WTC11 (cell line): ENCODE data around the gene IQGAP3. TPM values are rescaled to one million over a fixed set of nuclear protein-coding genes. Genes with fewer than 3 reads are reported as not detected.

Experiments
- ATAC-seq: fragments of 200-7000 bp; cut with Tn5 transposase; 2 replicates; pipeline ENCODE4 v1.10.0; 2021; ENCODE audit warnings: mild to moderate bottlenecking, moderate library complexity
- CTCF ChIA-PET: fragments of 300-600 bp; sonication (Branson Sonifier 250); formaldehyde crosslinking; loops from one replicate; lab custom pipeline; 2021; ENCODE audit warnings: antibody characterized with exemption; lab: Charles Lee
- POLR2A ChIA-PET: fragments of 350-600 bp; sonication (Branson Sonifier 250); formaldehyde crosslinking; loops from one replicate; lab custom pipeline; 2021; ENCODE audit warnings: antibody characterized with exemption; lab: Charles Lee
- DNase-seq: peaks from one replicate; pipeline ENCODE4 v3.0.0; 2021; ENCODE audit warnings: low spot score
- H3K27ac Mint-ChIP-seq: 2 replicates; pipeline ENCODE4 v1.8.0; 2021; ENCODE audit warnings: mixed read lengths
- H3K27me3 Mint-ChIP-seq: 2 replicates; pipeline ENCODE4 v1.8.0; 2021; ENCODE audit warnings: low read depth, mild to moderate bottlenecking, moderate library complexity, mixed read lengths
- H3K36me3 Mint-ChIP-seq: 2 replicates; pipeline ENCODE4 v1.8.0; 2021; ENCODE audit warnings: mixed read lengths
- H3K4me1 Mint-ChIP-seq: 2 replicates; pipeline ENCODE4 v1.8.0; 2022; ENCODE audit warnings: mixed read lengths
- H3K4me3 Mint-ChIP-seq: 2 replicates; pipeline ENCODE4 v1.8.0; 2021; ENCODE audit warnings: mild to moderate bottlenecking, moderate library complexity, mixed read lengths
- H3K9me3 Mint-ChIP-seq: 2 replicates; pipeline ENCODE4 v1.8.0; 2021; ENCODE audit warnings: mixed read lengths
- ATF2 ChIP-seq: sonication (generic); formaldehyde crosslinking; IDR thresholded peaks from 2 replicates; pipeline ENCODE4 v1.8.1; 2022; ENCODE audit warnings: low read depth, missing genetic modification reagents, borderline replicate concordance
- E2F4 ChIP-seq: sonication (generic); formaldehyde crosslinking; IDR thresholded peaks from 2 replicates; pipeline ENCODE4 v1.8.1; 2022; ENCODE audit warnings: low read depth, mild to moderate bottlenecking, moderate library complexity, missing genetic modification reagents, borderline replicate concordance
- GTF2I ChIP-seq: fragments of 250-450 bp; sonication (Bioruptor Pico); conservative IDR thresholded peaks from 2 replicates; pipeline ENCODE4 v1.4.0; 2021; ENCODE audit warnings: mild to moderate bottlenecking
- IRF1 ChIP-seq: sonication (generic); formaldehyde crosslinking; IDR thresholded peaks from 2 replicates; pipeline ENCODE4 v1.8.0; 2023; ENCODE audit warnings: missing genetic modification reagents
- JUN ChIP-seq: sonication (generic); formaldehyde crosslinking; IDR thresholded peaks from 2 replicates; pipeline ENCODE4 v1.8.0; 2023; ENCODE audit warnings: mild to moderate bottlenecking, missing genetic modification reagents
- MLX ChIP-seq: sonication (generic); formaldehyde crosslinking; IDR thresholded peaks from 2 replicates; pipeline ENCODE4 v1.8.1; 2023; ENCODE audit warnings: mild to moderate bottlenecking, missing genetic modification reagents, moderate library complexity
- MYBL2 ChIP-seq: sonication (generic); formaldehyde crosslinking; IDR thresholded peaks from 2 replicates; pipeline ENCODE4 v1.8.1; 2023; ENCODE audit warnings: mild to moderate bottlenecking, moderate library complexity, missing genetic modification reagents
- NFATC4 ChIP-seq: fragments of 250-450 bp; sonication (Bioruptor Pico); IDR thresholded peaks from 2 replicates; pipeline ENCODE4 v1.9.0; 2021; ENCODE audit warnings: mild to moderate bottlenecking
- NR3C1 ChIP-seq: sonication (generic); formaldehyde crosslinking; conservative IDR thresholded peaks from 2 replicates; pipeline ENCODE4 v1.8.1; 2023; ENCODE audit warnings: low read depth, mild to moderate bottlenecking, missing genetic modification reagents
- PREB ChIP-seq: sonication (generic); formaldehyde crosslinking; IDR thresholded peaks from 2 replicates; pipeline ENCODE4 v1.8.1; 2022; ENCODE audit warnings: mild to moderate bottlenecking, missing genetic modification reagents, moderate library complexity, borderline replicate concordance
- RELA ChIP-seq: sonication (generic); formaldehyde crosslinking; IDR thresholded peaks from 2 replicates; pipeline ENCODE4 v1.8.1; 2022; ENCODE audit warnings: missing genetic modification reagents, mild to moderate bottlenecking, borderline replicate concordance
- SMAD3 ChIP-seq: sonication (generic); formaldehyde crosslinking; IDR thresholded peaks from 2 replicates; pipeline ENCODE4 v1.8.0; 2022; ENCODE audit warnings: missing genetic modification reagents, mild to moderate bottlenecking, borderline replicate concordance
- SOX15 ChIP-seq: fragments of 250-450 bp; sonication (Bioruptor Pico); IDR thresholded peaks from 2 replicates; pipeline ENCODE4 v1.9.0; 2021; ENCODE audit warnings: mild to moderate bottlenecking
- TEAD1 ChIP-seq: sonication (generic); formaldehyde crosslinking; IDR thresholded peaks from 2 replicates; pipeline ENCODE4 v1.8.0; 2022; ENCODE audit warnings: mild to moderate bottlenecking, missing genetic modification reagents
- TEAD4 ChIP-seq: sonication (generic); formaldehyde crosslinking; IDR thresholded peaks from 2 replicates; pipeline ENCODE4 v1.8.0; 2022; ENCODE audit warnings: mild to moderate bottlenecking, missing genetic modification reagents
- TP53 ChIP-seq: sonication (generic); formaldehyde crosslinking; IDR thresholded peaks from 2 replicates; pipeline ENCODE4 v1.8.1; 2023; ENCODE audit warnings: mild to moderate bottlenecking, missing genetic modification reagents
- ZMAT4 ChIP-seq: fragments of 250-450 bp; sonication (Bioruptor Pico); IDR thresholded peaks from 2 replicates; pipeline ENCODE4 v1.9.0; 2021; ENCODE audit warnings: mild to moderate bottlenecking
- ZNF416 ChIP-seq: fragments of 250-450 bp; sonication (Bioruptor Pico); IDR thresholded peaks from 2 replicates; pipeline ENCODE4 v1.9.0; 2021; ENCODE audit warnings: mild to moderate bottlenecking, inconsistent platforms
- ZNF512 ChIP-seq: sonication (generic); formaldehyde crosslinking; IDR thresholded peaks from 2 replicates; pipeline ENCODE4 v1.8.1; 2022; ENCODE audit warnings: missing genetic modification reagents, borderline replicate concordance
- ZNF532 ChIP-seq: fragments of 250-450 bp; sonication (Bioruptor Pico); IDR thresholded peaks from 2 replicates; pipeline ENCODE4 v1.9.0; 2021; ENCODE audit warnings: mild to moderate bottlenecking, borderline replicate concordance
- total RNA-seq: library from RNA; stranded (reverse); gene quantifications from 3 replicates; pipeline ENCODE4 v1.2.3, GENCODE V29; 2021

IQGAP3 gene
- total RNA-seq, 1 experiment from 2014 or later = 33.3 TPM

- ATAC-seq (no peak), DNase-seq (no peak)
- H3K36me3 Mint-ChIP-seq = peaks cover 15% of the 10 kb centered on the region
- no peaks in the 10 kb centered on the region for H3K9me3 Mint-ChIP-seq
- no peak overlapping the region for H3K4me3 Mint-ChIP-seq
- ChIA-PET CTCF (interaction anchor here (0.6 to 1.7 kb wide), 5 partner anchors 15 to 171 kb away, joined by 3 to 4 read pairs (median 3); no protein-coding TSS in a partner anchor), POLR2A (interaction anchor here (1.2 kb wide), 1 partner anchor 113 kb away, joined by 4 read pairs; no protein-coding TSS in a partner anchor)
- H3K27me3 Mint-ChIP-seq = no peaks in the 10 kb centered on the region
- no peak overlapping the region for H3K27ac Mint-ChIP-seq
- H3K4me1 Mint-ChIP-seq = peaks cover 41% of the 10 kb centered on the region
- TF ChIP-seq SOX15 (CRISPR knock-in tag) = no peak
- no peak for TF ChIP-seq RELA
- no peak for TF ChIP-seq NFATC4
- no peak for TF ChIP-seq PREB (CRISPR knock-in tag)
- TF ChIP-seq TP53 = no peak
These were observed 86.4 kb downstream of the IQGAP3 start for GRCh38 chr1:156485984-156486383.

- no peaks in the 10 kb centered on the region for H3K27me3 Mint-ChIP-seq
- peaks cover 24% of the 10 kb centered on the region for H3K36me3 Mint-ChIP-seq
- H3K4me1 Mint-ChIP-seq = peaks cover 37% of the 10 kb centered on the region
- no peak for DNase-seq
- TF ChIP-seq JUN (CRISPR knock-in tag) (no peak), NR3C1 (CRISPR knock-in tag) (no peak), GTF2I (CRISPR knock-in tag) (no peak), ZNF512 (CRISPR knock-in tag) (no peak), ZMAT4 (no peak), ATF2 (CRISPR knock-in tag) (no peak), ZNF416 (CRISPR knock-in tag) (no peak), MYBL2 (CRISPR knock-in tag) (no peak), IRF1 (CRISPR knock-in tag) (no peak)
- TF ChIP-seq, all 79 proteins: peak for 0
- Mint-ChIP-seq H3K9me3 (no peaks in the 10 kb centered on the region), H3K4me3 (no peak overlapping the region), H3K27ac (no peak overlapping the region)
- ChIA-PET CTCF (interaction anchor here (1.0 to 6.1 kb wide), 5 partner anchors 14 to 42 kb away, joined by 5 to 142 read pairs (median 7); partner anchors contain the start of gene MEF2D), POLR2A (interaction anchor here (1.0 to 1.3 kb wide), 2 partner anchors 14 to 20 kb away, joined by 3 read pairs; no protein-coding TSS in a partner anchor)
- no peak for ATAC-seq
These were observed 87.8 kb downstream of the IQGAP3 start for GRCh38 chr1:156484480-156485058.

- no peaks in the 10 kb centered on the region for H3K9me3 Mint-ChIP-seq
- ATAC-seq (no peak), DNase-seq (no peak)
- peaks cover 25% of the 10 kb centered on the region for H3K4me1 Mint-ChIP-seq
- ChIA-PET POLR2A (no interaction called here), CTCF (interaction anchor here (0.9 to 6.1 kb wide), 4 partner anchors 20 to 102 kb away, joined by 3 to 142 read pairs (median 10); partner anchors contain the start of gene MEF2D)
- H3K36me3 Mint-ChIP-seq = peaks cover 29% of the 10 kb centered on the region
- H3K27ac Mint-ChIP-seq = 0 out of 2 replicates have a peak overlapping the region, but pooled peaks have one; percentile 49
- no peaks in the 10 kb centered on the region for H3K27me3 Mint-ChIP-seq
- H3K4me3 Mint-ChIP-seq = no peak overlapping the region
- TF ChIP-seq E2F4 (CRISPR knock-in tag) (no peak), NFATC4 (no peak), ZNF532 (no peak), RELA (no peak), MLX (CRISPR knock-in tag) (no peak), TEAD4 (CRISPR knock-in tag) (no peak), SMAD3 (CRISPR knock-in tag) (no peak), TEAD1 (no peak)
These were observed 89.0 kb downstream of the IQGAP3 start for GRCh38 chr1:156483397-156483796.
